Smooth muscle cell (in vitro differentiated cells): ENCODE data around the gene EIF2AK2. TPM values are rescaled to one million over a fixed set of nuclear protein-coding genes. Genes with fewer than 3 reads are reported as not detected.

Experiments
- DNase-seq: peaks from one replicate; lab custom pipeline; 2025; ENCODE audit not compliant: unreplicated experiment; lab: John Stamatoyannopoulos, UW
- H2AFZ ChIP-seq: fragments of 200-600 bp; sonication (generic); 2 replicates; pipeline ENCODE4 v1.6.0; 2016; ENCODE audit warnings: antibody characterized with exemption, low read depth, mild to moderate bottlenecking
- H3F3A ChIP-seq: fragments of 200-600 bp; sonication (generic); 2 replicates; pipeline ENCODE4 v1.6.0; 2017; ENCODE audit warnings: antibody characterized with exemption, low read depth
- H3K27ac ChIP-seq: fragments of 200-600 bp; sonication (generic); 2 replicates; pipeline ENCODE4 v1.5.1; 2016; ENCODE audit warnings: low read depth, mild to moderate bottlenecking
- H3K27me3 ChIP-seq: fragments of 200-600 bp; sonication (generic); 2 replicates; pipeline ENCODE4 v1.6.1; 2016; ENCODE audit warnings: low read depth, mild to moderate bottlenecking
- H3K36me3 ChIP-seq: fragments of 200-600 bp; sonication (generic); 2 replicates; pipeline ENCODE4 v1.5.1; 2016; ENCODE audit warnings: low read depth
- H3K4me1 ChIP-seq: fragments of 200-600 bp; sonication (generic); 2 replicates; pipeline ENCODE4 v1.5.1; 2016; ENCODE audit warnings: low read depth
- H3K4me2 ChIP-seq: fragments of 200-600 bp; sonication (generic); 2 replicates; pipeline ENCODE4 v1.6.0; 2016; ENCODE audit warnings: mild to moderate bottlenecking
- H3K4me3 ChIP-seq: fragments of 200-600 bp; sonication (generic); 2 replicates; pipeline ENCODE4 v1.5.1; 2016; ENCODE audit warnings: mild to moderate bottlenecking
- H3K79me2 ChIP-seq: fragments of 200-600 bp; sonication (generic); 2 replicates; pipeline ENCODE4 v1.6.0; 2016; ENCODE audit warnings: low read depth, mild to moderate bottlenecking
- H3K9ac ChIP-seq: fragments of 200-600 bp; sonication (generic); 2 replicates; pipeline ENCODE4 v1.6.0; 2016; ENCODE audit warnings: low read depth
- H3K9me3 ChIP-seq: fragments of 200-600 bp; sonication (generic); replicated peaks from 2 replicates; pipeline ENCODE4 v1.5.1; 2016; ENCODE audit warnings: low read depth
- H4K20me1 ChIP-seq: fragments of 200-600 bp; sonication (generic); 2 replicates; pipeline ENCODE4 v1.6.0; 2016; ENCODE audit warnings: low read depth
- WGBS: methylation state at CpG from one replicate; pipeline ENCODE4 v1.1.7; 2016; ENCODE audit warnings: low lambda C conversion rate; 5-methylcytosine and 5-hydroxymethylcytosine counted together
- polyA plus RNA-seq: library from polyadenylated mRNA; unstranded; fragments of >200 nt; fragmentation: Nextera tagmentation; extraction: Ambion mirVana; gene quantifications from 2 replicates; pipeline ENCODE4 v1.2.1, GENCODE V29; 2016
- total RNA-seq: library from RNA; depleted of rRNA; stranded (reverse); fragments of >200 nt; gene quantifications from 2 replicates; pipeline ENCODE4 v1.2.3, GENCODE V29; 2014
- TF ChIP-seq, protein P1 (sequence below): fragments of 200-600 bp; sonication (generic); IDR thresholded peaks from 2 replicates; pipeline ENCODE4 v1.5.1; 2017; ENCODE audit warnings: borderline replicate concordance, mild to moderate bottlenecking, antibody characterized with exemption; ENCODE audit not compliant: insufficient read depth, poor library complexity, severe bottlenecking

Gene EIF2AK2
- total and polyA plus RNA-seq, 2 experiments from 2014 or later: 21.0 to 32.9 TPM

- H3K27me3 ChIP-seq: no peaks in the 10 kb centered on the region
- H3K9me3 ChIP-seq: no peaks in the 10 kb centered on the region
- H3K27ac ChIP-seq: no peak overlapping the region
- TF ChIP-seq, protein P1, sequence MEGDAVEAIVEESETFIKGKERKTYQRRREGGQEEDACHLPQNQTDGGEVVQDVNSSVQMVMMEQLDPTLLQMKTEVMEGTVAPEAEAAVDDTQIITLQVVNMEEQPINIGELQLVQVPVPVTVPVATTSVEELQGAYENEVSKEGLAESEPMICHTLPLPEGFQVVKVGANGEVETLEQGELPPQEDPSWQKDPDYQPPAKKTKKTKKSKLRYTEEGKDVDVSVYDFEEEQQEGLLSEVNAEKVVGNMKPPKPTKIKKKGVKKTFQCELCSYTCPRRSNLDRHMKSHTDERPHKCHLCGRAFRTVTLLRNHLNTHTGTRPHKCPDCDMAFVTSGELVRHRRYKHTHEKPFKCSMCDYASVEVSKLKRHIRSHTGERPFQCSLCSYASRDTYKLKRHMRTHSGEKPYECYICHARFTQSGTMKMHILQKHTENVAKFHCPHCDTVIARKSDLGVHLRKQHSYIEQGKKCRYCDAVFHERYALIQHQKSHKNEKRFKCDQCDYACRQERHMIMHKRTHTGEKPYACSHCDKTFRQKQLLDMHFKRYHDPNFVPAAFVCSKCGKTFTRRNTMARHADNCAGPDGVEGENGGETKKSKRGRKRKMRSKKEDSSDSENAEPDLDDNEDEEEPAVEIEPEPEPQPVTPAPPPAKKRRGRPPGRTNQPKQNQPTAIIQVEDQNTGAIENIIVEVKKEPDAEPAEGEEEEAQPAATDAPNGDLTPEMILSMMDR: no peak
- WGBS: 89% methylated on average over 5 of the region's 5 CpGs
- H3K4me1 ChIP-seq: no peaks in the 10 kb centered on the region
- no peaks in the 10 kb centered on the region for H4K20me1 ChIP-seq
- no peak overlapping the region for H3K4me2 ChIP-seq
- H3K79me2 ChIP-seq: no peaks in the 10 kb centered on the region
- H3K36me3 ChIP-seq: peaks cover 8% of the 10 kb centered on the region
- DNase-seq: no peak
- no peak overlapping the region for H3K9ac ChIP-seq
- H3F3A ChIP-seq: no peaks in the 10 kb centered on the region
- no peak overlapping the region for H3K4me3 ChIP-seq
- H2AFZ ChIP-seq: no peak overlapping the region
These were observed 51.6 kb downstream of the EIF2AK2 start for GRCh38 chr2:37105150-37105549.

DNA sequence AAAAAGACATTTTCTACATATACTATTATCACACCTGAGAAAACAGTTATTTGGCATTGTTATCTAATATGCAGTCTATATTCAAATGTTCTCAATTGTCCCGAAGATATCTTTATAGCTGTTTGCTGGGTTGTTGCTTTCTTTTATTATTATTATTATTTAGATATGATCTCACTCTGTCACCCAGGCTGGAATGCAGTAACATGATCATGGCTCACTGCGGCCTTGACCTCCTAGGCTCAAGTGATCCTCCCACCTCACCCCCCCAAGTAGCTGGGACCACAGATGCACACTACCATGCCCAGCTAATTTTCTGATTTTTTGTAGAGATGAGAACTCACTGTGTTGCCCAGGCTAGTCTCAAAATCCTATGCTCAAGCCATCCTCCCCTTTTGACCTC is 52.6 kb downstream of the EIF2AK2 start:
- WGBS: 97% methylated on average over 2 of the region's 2 CpGs
- DNase-seq: no peak
- Histone ChIP-seq H3K4me3 (no peak overlapping the region), H3F3A (no peaks in the 10 kb centered on the region), H3K79me2 (no peaks in the 10 kb centered on the region), H3K9me3 (no peaks in the 10 kb centered on the region), H3K4me1 (no peaks in the 10 kb centered on the region), H3K27ac (no peak overlapping the region), H3K36me3 (peaks cover 8% of the 10 kb centered on the region), H3K4me2 (no peak overlapping the region), H3K27me3 (no peaks in the 10 kb centered on the region), H2AFZ (no peak overlapping the region), H3K9ac (no peak overlapping the region), H4K20me1 (no peaks in the 10 kb centered on the region)
- TF ChIP-seq, protein P1: no peak

- no peaks in the 10 kb centered on the region for H3K4me1 ChIP-seq
- H3K9ac ChIP-seq: no peak overlapping the region
- no peak overlapping the region for H3K4me3 ChIP-seq
- H4K20me1 ChIP-seq: no peaks in the 10 kb centered on the region
- peaks cover 8% of the 10 kb centered on the region for H3K36me3 ChIP-seq
- DNase-seq: no peak
- H3F3A ChIP-seq: no peaks in the 10 kb centered on the region
- no peak overlapping the region for H3K27ac ChIP-seq
- no peaks in the 10 kb centered on the region for H3K79me2 ChIP-seq
- no peak overlapping the region for H3K4me2 ChIP-seq
- H3K27me3 ChIP-seq: no peaks in the 10 kb centered on the region
- TF ChIP-seq, protein P1: no peak
- H2AFZ ChIP-seq: no peak overlapping the region
- H3K9me3 ChIP-seq: no peaks in the 10 kb centered on the region
- WGBS: 96% methylated on average over 3 of the region's 3 CpGs
These were observed 54.2 kb downstream of the EIF2AK2 start for GRCh38 chr2:37102588-37102987.

- no peak overlapping the region for H2AFZ ChIP-seq
- peaks cover 16% of the 10 kb centered on the region for H3K36me3 ChIP-seq
- no peaks in the 10 kb centered on the region for H3K4me1 ChIP-seq
- WGBS: 84% methylated on average over 1 of the region's 1 CpG
- peaks cover 3% of the 10 kb centered on the region for H3F3A ChIP-seq
- H3K4me3 ChIP-seq: no peak overlapping the region
- no peaks in the 10 kb centered on the region for H3K27me3 ChIP-seq
- no peaks in the 10 kb centered on the region for H4K20me1 ChIP-seq
- no peak for DNase-seq
- TF ChIP-seq, protein P1: no peak
- H3K9ac ChIP-seq: no peak overlapping the region
- H3K4me2 ChIP-seq: no peak overlapping the region
- H3K79me2 ChIP-seq: no peaks in the 10 kb centered on the region
- no peaks in the 10 kb centered on the region for H3K9me3 ChIP-seq
- no peak overlapping the region for H3K27ac ChIP-seq
These were observed 56.7 kb downstream of the EIF2AK2 start for GRCh38 chr2:37100054-37100453.
